Activated CD4-positive, alpha-beta T cell treated with anti-CD3 and anti-CD28 coated beads, Interleukin-2, Interleukin-6, amounts not matched to agents 100 ng/mL and 50 ng/mL, durations not matched to agents 16 hours and 8 hours (primary cell): ENCODE results near the gene CYP1A1.
"Not testable (repeated sequence)": the region's sequence is repeated elsewhere in the genome, so short reads cannot be mapped to it uniquely, and the experiment has no call there.

Experiments
- DNase-seq: peaks from one replicate; pipeline ENCODE4 v3.0.0-alpha.2; 2020

The CYP1A1 gene

GRCh38 chr15:74733269-74733668, 7.9 kb upstream of the CYP1A1 start:
- no peak for DNase-seq

GRCh38 chr15:74732846-74733245, 7.5 kb upstream of the CYP1A1 start:
- no peak for DNase-seq

- DNase-seq, result no peak
These were observed 5.4 kb upstream of the CYP1A1 start for GRCh38 chr15:74730619-74731316.

- not testable (repeated sequence) for DNase-seq
These were observed 4.0 kb upstream of the CYP1A1 start for GRCh38 chr15:74729372-74729771.

GRCh38 chr15:74728699-74729098, 3.4 kb upstream of the CYP1A1 start:
- not testable (repeated sequence) for DNase-seq

- DNase-seq, result no peak
These were observed 2.4 kb upstream of the CYP1A1 start for GRCh38 chr15:74727727-74728126.

GRCh38 chr15:74726774-74727164, 1.4 kb upstream of the CYP1A1 start:
- DNase-seq, result peak; percentile 18

- DNase-seq, result peak; percentile 60
These were observed 781 bp upstream of the CYP1A1 start for GRCh38 chr15:74725845-74726773.

GRCh38 chr15:74724570-74725224, 631 bp downstream of the CYP1A1 start:
- DNase-seq, result no peak

GRCh38 chr15:74723754-74724334, 1.5 kb downstream of the CYP1A1 start:
- peak; percentile 19 for DNase-seq

GRCh38 chr15:74723187-74723586, 2.1 kb downstream of the CYP1A1 start:
- DNase-seq, result no peak

- DNase-seq, result no peak
These were observed 2.7 kb downstream of the CYP1A1 start for GRCh38 chr15:74722591-74722990.

- no peak for DNase-seq
These were observed 8.7 kb downstream of the CYP1A1 start for GRCh38 chr15:74716651-74717050.

- no peak for DNase-seq
These were observed 13.0 kb downstream of the CYP1A1 start for GRCh38 chr15:74712311-74712710.

GRCh38 chr15:74710319-74711094, 14.8 kb downstream of the CYP1A1 start:
- no peak for DNase-seq

- DNase-seq, result no peak
These were observed 15.4 kb downstream of the CYP1A1 start for GRCh38 chr15:74709892-74710291.

GRCh38 chr15:74709011-74709410, 16.3 kb downstream of the CYP1A1 start:
- no peak for DNase-seq

GRCh38 chr15:74696808-74697207, 28.5 kb downstream of the CYP1A1 start:
- no peak for DNase-seq

- no peak for DNase-seq
These were observed 29.0 kb downstream of the CYP1A1 start for GRCh38 chr15:74696398-74696729.

- DNase-seq, result peak; percentile 90
These were observed 29.5 kb downstream of the CYP1A1 start, which contains the start of gene EDC3 for GRCh38 chr15:74695597-74696397. Gene EDC3, minus strand, starts transcription at chr15:74696024. Its CDS starts 20,900 bp downstream, at chr15:74675124.

GRCh38 chr15:74692327-74692726, 33.0 kb downstream of the CYP1A1 start:
- DNase-seq, result no peak
